HepG2 (cell line): ENCODE data around the gene ATF6. TPM values are rescaled to one million over a fixed set of nuclear protein-coding genes. Genes with fewer than 3 reads are reported as not detected.
A peak's percentile ranks its signal among the peaks of the same experiment; 100 is the strongest.

ENCODE experiments used
- CBX5 ChIP-seq: sonication (generic); formaldehyde crosslinking; IDR thresholded peaks from 2 replicates; pipeline ENCODE4 v1.4.0; 2020; ENCODE audit warnings: missing genetic modification reagents, borderline replicate concordance
- GLI4 ChIP-seq: sonication (generic); formaldehyde crosslinking; IDR thresholded peaks from 2 replicates; pipeline ENCODE4 v1.5.1; 2020; ENCODE audit warnings: missing genetic modification reagents, mild to moderate bottlenecking, moderate library complexity, borderline replicate concordance
- HNF4G ChIP-seq, 2 experiments: sonication (generic) in 1 of 2; formaldehyde crosslinking in 1 of 2; IDR thresholded peaks; 2 replicates each; pipeline versions ENCODE4 v1.4.0 to v1.6.1; 2011 to 2020; ENCODE audit warnings: borderline replicate concordance in 2 of 2, low read depth in 2 of 2, mild to moderate bottlenecking in 2 of 2, low read length in 1 of 2, missing genetic modification reagents in 1 of 2, moderate library complexity in 1 of 2
- LCORL ChIP-seq, 2 experiments: fragments of 450-650 bp in 1 of 2; sonication (generic) in 1 of 2; formaldehyde crosslinking in 1 of 2; IDR thresholded peaks; 2 replicates each; pipeline versions ENCODE4 v1.5.0 to v1.6.1; 2017 to 2020; ENCODE audit warnings: antibody characterized with exemption in 1 of 2, missing genetic modification reagents in 1 of 2
- RAD51 ChIP-seq: fragments of 450-650 bp; IDR thresholded peaks from 2 replicates; pipeline ENCODE4 v1.6.1; 2016; ENCODE audit warnings: borderline replicate concordance
- SP2 ChIP-seq: sonication (generic); formaldehyde crosslinking; IDR thresholded peaks from 2 replicates; pipeline ENCODE4 v1.5.1; 2020; ENCODE audit warnings: mild to moderate bottlenecking, missing genetic modification reagents
- STAG1 ChIP-seq: sonication (generic); formaldehyde crosslinking; IDR thresholded peaks from 2 replicates; pipeline ENCODE4 v1.4.0; 2020; ENCODE audit warnings: missing genetic modification reagents
- THYN1 ChIP-seq: sonication (generic); formaldehyde crosslinking; IDR thresholded peaks from 2 replicates; pipeline ENCODE4 v1.8.1; 2023; ENCODE audit warnings: low read depth, mild to moderate bottlenecking, moderate library complexity, missing genetic modification reagents, borderline replicate concordance
- ZBTB1 ChIP-seq: sonication (generic); formaldehyde crosslinking; IDR thresholded peaks from 2 replicates; pipeline ENCODE4 v1.4.0; 2020; ENCODE audit warnings: missing genetic modification reagents, borderline replicate concordance
- ZFP36 ChIP-seq: fragments of 150-350 bp; IDR thresholded peaks from 2 replicates; pipeline ENCODE4 v1.6.1; 2018; ENCODE audit warnings: borderline replicate concordance, low read length, low read depth; ENCODE audit not compliant: partially characterized antibody
- ZKSCAN1 ChIP-seq: fragments of 150-350 bp; IDR thresholded peaks from 2 replicates; pipeline ENCODE4 v1.6.1; 2014; ENCODE audit warnings: low read length
- ZNF256 ChIP-seq: sonication (generic); formaldehyde crosslinking; conservative IDR thresholded peaks from 2 replicates; pipeline ENCODE4 v1.4.0; 2020; ENCODE audit warnings: missing genetic modification reagents
- ZNF343 ChIP-seq: sonication (generic); formaldehyde crosslinking; IDR thresholded peaks from 2 replicates; pipeline ENCODE4 v1.4.0; 2020; ENCODE audit warnings: mild to moderate bottlenecking, missing genetic modification reagents
- ZNF619 ChIP-seq: sonication (generic); formaldehyde crosslinking; IDR thresholded peaks from 2 replicates; pipeline ENCODE4 v1.4.0; 2020; ENCODE audit warnings: mild to moderate bottlenecking, missing genetic modification reagents
- ZNF672 ChIP-seq: sonication (generic); formaldehyde crosslinking; IDR thresholded peaks from 2 replicates; pipeline ENCODE4 v1.8.1; 2022; ENCODE audit warnings: missing genetic modification reagents
- ZNF841 ChIP-seq: sonication (generic); formaldehyde crosslinking; IDR thresholded peaks from 2 replicates; pipeline ENCODE4 v1.8.1; 2023; ENCODE audit warnings: missing genetic modification reagents, borderline replicate concordance
- polyA plus RNA-seq, 8 experiments: library from polyadenylated mRNA; depleted of rRNA in 3 of 8; stranded (reverse) in 7 of 8; unstranded in 1 of 8; fragments of >200 nt; fragmentation: Illumina TruSeq in 4 of 8; extraction: Trizol in 4 of 8; gene quantifications; 2 replicates each; pipeline versions ENCODE4 v1.2.1 to v1.2.3, GENCODE V29; 2011 to 2016; ENCODE audit warnings: low read depth in 4 of 8, missing spikeins in 1 of 8, mixed read lengths in 1 of 8; ENCODE audit not compliant: insufficient read depth in 1 of 8
- total RNA-seq, 5 experiments: library from RNA; depleted of rRNA; stranded (reverse); fragments of >200 nt; fragmentation: Illumina TruSeq; extraction: Trizol; gene quantifications; 2 replicates each; pipeline ENCODE4 v1.2.3, GENCODE V29; 2016; ENCODE audit warnings: low read depth in 1 of 5
- TF ChIP-seq, protein P1 (sequence below): sonication (generic); formaldehyde crosslinking; IDR thresholded peaks from 2 replicates; pipeline ENCODE4 v1.5.0; 2020; ENCODE audit warnings: missing genetic modification reagents
- TF ChIP-seq, protein P2 (sequence below): sonication (generic); formaldehyde crosslinking; IDR thresholded peaks from 2 replicates; pipeline ENCODE4 v1.4.0; 2020; ENCODE audit warnings: mild to moderate bottlenecking, missing genetic modification reagents
- TF ChIP-seq, protein P3 (sequence below): sonication (generic); formaldehyde crosslinking; IDR thresholded peaks from 2 replicates; pipeline ENCODE4 v1.5.0; 2020; ENCODE audit warnings: missing genetic modification reagents, mild to moderate bottlenecking, borderline replicate concordance
- TF ChIP-seq, protein P4 (sequence below): sonication (generic); formaldehyde crosslinking; IDR thresholded peaks from 2 replicates; pipeline ENCODE4 v1.9.0; 2021; ENCODE audit warnings: missing genetic modification reagents, borderline replicate concordance

The ATF6 gene
- total and polyA plus RNA-seq, 2 of the 13 experiments (the other 11 are each of a cell fraction or from before 2014, with no cell fraction given): 13.2 to 14.5 TPM

DNA sequence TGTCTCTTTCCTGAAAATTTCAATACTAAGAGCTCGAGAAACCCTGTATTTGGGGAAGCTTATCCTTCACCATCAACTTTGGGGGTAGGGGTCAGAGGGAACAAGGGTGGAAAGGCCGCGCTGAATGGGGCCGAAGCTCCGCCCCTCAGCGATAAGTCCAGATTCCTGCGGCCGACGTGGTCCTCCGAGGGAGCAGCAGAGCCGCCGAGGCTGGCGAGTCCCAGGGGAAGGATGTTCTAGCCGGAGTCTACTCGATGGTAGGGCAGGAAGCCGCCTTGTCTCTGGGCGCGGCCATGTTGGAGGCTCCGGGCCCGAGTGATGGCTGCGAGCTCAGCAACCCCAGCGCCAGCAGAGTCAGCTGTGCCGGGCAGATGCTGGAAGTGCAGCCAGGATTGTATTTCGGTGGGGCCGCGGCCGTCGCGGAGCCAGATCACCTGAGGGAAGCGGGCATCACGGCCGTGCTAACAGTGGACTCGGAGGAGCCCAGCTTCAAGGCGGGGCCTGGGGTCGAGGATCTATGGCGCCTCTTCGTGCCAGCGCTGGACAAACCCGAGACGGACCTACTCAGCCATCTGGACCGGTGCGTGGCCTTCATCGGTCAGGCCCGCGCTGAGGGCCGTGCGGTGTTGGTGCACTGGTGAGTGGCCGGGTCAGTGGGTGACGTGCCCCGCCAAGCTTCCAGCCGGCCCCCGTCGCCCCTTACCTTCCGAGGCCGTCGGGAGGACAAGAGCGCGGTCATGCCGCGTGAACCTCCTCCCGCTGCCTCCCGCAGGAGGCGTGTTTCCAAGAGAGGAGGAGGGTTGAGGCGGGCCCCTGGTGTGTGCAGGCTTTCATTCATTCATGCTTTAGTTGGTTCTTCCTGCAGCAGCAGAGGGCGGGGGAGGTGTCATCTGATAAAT is 16.4 kb upstream of the ATF6 start, which contains the start of gene DUSP12 (continued):
- peak; percentile 63; the same call in 1 of the 2 replicates for TF ChIP-seq CBX5 (CRISPR knock-in tag)
- TF ChIP-seq HNF4G (IDR thresholded peaks at IDR 0.05; ENCODE audit: borderline replicate concordance, low read depth, low read length): no peak; the same call in 1 of the 2 replicates
- no peak; the same call in 1 of the 2 replicates for TF ChIP-seq HNF4G (CRISPR knock-in tag; IDR thresholded peaks at IDR 0.05; ENCODE audit: borderline replicate concordance, low read depth)
- TF ChIP-seq ZNF619 (CRISPR knock-in tag): peak; percentile 87
- TF ChIP-seq THYN1 (CRISPR knock-in tag): no peak
- no peak for TF ChIP-seq ZFP36
- TF ChIP-seq, protein P1, sequence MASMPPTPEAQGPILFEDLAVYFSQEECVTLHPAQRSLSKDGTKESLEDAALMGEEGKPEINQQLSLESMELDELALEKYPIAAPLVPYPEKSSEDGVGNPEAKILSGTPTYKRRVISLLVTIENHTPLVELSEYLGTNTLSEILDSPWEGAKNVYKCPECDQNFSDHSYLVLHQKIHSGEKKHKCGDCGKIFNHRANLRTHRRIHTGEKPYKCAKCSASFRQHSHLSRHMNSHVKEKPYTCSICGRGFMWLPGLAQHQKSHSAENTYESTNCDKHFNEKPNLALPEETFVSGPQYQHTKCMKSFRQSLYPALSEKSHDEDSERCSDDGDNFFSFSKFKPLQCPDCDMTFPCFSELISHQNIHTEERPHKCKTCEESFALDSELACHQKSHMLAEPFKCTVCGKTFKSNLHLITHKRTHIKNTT (CRISPR knock-in tag): no peak
- TF ChIP-seq SP2 (CRISPR knock-in tag): 0 out of 2 replicates have a peak, but pooled peaks have one; percentile 35
- TF ChIP-seq ZNF256: no peak; the same call in 1 of the 2 replicates
- no peak for TF ChIP-seq ZNF841
- TF ChIP-seq ZNF672 (CRISPR knock-in tag): no peak
- no peak for TF ChIP-seq ZKSCAN1
- no peak for TF ChIP-seq RAD51
- TF ChIP-seq GLI4 (CRISPR knock-in tag): 0 out of 2 replicates have a peak, but pooled peaks have one; percentile 4
- TF ChIP-seq, protein P2, sequence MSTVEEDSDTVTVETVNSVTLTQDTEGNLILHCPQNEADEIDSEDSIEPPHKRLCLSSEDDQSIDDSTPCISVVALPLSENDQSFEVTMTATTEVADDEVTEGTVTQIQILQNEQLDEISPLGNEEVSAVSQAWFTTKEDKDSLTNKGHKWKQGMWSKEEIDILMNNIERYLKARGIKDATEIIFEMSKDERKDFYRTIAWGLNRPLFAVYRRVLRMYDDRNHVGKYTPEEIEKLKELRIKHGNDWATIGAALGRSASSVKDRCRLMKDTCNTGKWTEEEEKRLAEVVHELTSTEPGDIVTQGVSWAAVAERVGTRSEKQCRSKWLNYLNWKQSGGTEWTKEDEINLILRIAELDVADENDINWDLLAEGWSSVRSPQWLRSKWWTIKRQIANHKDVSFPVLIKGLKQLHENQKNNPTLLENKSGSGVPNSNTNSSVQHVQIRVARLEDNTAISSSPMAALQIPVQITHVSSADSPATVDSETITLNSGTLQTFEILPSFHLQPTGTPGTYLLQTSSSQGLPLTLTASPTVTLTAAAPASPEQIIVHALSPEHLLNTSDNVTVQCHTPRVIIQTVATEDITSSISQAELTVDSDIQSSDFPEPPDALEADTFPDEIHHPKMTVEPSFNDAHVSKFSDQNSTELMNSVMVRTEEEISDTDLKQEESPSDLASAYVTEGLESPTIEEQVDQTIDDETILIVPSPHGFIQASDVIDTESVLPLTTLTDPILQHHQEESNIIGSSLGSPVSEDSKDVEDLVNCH (CRISPR knock-in tag): no peak
- TF ChIP-seq, protein P3, sequence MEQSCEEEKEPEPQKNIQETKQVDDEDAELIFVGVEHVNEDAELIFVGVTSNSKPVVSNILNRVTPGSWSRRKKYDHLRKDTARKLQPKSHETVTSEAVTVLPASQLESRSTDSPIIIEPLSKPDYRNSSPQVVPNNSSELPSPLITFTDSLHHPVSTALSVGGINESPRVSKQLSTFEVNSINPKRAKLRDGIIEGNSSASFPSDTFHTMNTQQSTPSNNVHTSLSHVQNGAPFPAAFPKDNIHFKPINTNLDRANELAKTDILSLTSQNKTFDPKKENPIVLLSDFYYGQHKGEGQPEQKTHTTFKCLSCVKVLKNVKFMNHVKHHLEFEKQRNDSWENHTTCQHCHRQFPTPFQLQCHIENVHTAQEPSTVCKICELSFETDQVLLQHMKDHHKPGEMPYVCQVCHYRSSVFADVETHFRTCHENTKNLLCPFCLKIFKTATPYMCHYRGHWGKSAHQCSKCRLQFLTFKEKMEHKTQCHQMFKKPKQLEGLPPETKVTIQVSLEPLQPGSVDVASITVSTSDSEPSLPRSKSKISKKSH (CRISPR knock-in tag): peak; percentile 87
- no peak for TF ChIP-seq LCORL (IDR thresholded peaks at IDR 0.05)
- TF ChIP-seq LCORL (CRISPR knock-in tag; IDR thresholded peaks at IDR 0.05): 0 out of 2 replicates have a peak, but pooled peaks have one; percentile 43
- no peak; the same call in 1 of the 2 replicates for TF ChIP-seq STAG1
- TF ChIP-seq ZNF343 (CRISPR knock-in tag): peak; percentile 96
- TF ChIP-seq ZBTB1 (CRISPR knock-in tag): no peak
- TF ChIP-seq, protein P4, sequence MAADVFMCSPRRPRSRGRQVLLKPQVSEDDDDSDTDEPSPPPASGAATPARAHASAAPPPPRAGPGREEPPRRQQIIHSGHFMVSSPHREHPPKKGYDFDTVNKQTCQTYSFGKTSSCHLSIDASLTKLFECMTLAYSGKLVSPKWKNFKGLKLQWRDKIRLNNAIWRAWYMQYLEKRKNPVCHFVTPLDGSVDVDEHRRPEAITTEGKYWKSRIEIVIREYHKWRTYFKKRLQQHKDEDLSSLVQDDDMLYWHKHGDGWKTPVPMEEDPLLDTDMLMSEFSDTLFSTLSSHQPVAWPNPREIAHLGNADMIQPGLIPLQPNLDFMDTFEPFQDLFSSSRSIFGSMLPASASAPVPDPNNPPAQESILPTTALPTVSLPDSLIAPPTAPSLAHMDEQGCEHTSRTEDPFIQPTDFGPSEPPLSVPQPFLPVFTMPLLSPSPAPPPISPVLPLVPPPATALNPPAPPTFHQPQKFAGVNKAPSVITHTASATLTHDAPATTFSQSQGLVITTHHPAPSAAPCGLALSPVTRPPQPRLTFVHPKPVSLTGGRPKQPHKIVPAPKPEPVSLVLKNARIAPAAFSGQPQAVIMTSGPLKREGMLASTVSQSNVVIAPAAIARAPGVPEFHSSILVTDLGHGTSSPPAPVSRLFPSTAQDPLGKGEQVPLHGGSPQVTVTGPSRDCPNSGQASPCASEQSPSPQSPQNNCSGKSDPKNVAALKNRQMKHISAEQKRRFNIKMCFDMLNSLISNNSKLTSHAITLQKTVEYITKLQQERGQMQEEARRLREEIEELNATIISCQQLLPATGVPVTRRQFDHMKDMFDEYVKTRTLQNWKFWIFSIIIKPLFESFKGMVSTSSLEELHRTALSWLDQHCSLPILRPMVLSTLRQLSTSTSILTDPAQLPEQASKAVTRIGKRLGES (CRISPR knock-in tag): no peak
